NT2/D1 (cell line): Measurements from ENCODE around the gene SETD5.

Source experiments
- SUZ12 ChIP-seq: IDR thresholded peaks from 2 replicates; pipeline ENCODE4 v1.6.1; 2011; ENCODE audit not compliant: insufficient read length, insufficient read depth; ENCODE audit errors: extremely low read depth
- YY1 ChIP-seq: IDR thresholded peaks from 2 replicates; pipeline ENCODE4 v1.6.1; 2011; ENCODE audit not compliant: insufficient read length, insufficient read depth
- ZNF274 ChIP-seq: IDR thresholded peaks from 2 replicates; pipeline ENCODE4 v1.6.1; 2011; ENCODE audit warnings: mild to moderate bottlenecking, low read depth, low read length

DNA sequence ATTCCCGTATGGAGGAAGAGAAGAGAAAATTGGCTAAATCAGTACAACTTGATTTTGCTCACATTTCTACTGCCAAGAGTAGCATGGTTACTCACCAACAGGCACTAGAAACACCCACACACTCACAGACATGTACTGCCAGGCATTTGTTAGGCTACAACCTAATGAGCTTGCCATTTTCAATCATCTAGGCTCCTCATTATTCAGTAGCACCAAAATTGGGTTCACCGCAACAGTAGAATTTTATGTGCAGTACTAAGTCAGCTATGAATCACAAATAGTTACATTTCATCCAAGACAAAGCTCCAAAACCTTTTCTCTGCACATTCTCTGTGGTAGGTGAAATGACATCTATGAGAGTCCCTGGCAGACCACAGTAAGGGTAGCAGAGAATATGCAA is 49.5 kb upstream of the SETD5 start:
- TF ChIP-seq YY1 (no peak), ZNF274 (no peak), SUZ12 (no peak)
